H1 (cell line): Measurements from ENCODE around the gene RPS6KB2. TPM values are rescaled to one million over a fixed set of nuclear protein-coding genes. Genes with fewer than 3 reads are reported as not detected.

Experiments used
- CTCF ChIA-PET: fragments of 300-600 bp; sonication (Branson Sonifier 250); formaldehyde crosslinking; loops from one replicate; lab custom pipeline; 2021; ENCODE audit not compliant: partially characterized antibody; lab: Charles Lee
- POLR2A ChIA-PET: fragments of 300-600 bp; sonication (Branson Sonifier 250); formaldehyde crosslinking; loops from one replicate; lab custom pipeline; 2021; ENCODE audit warnings: inconsistent platforms; ENCODE audit not compliant: partially characterized antibody; lab: Charles Lee
- DNase-seq, 2 experiments: peaks; one replicate each; pipeline versions ENCODE4 v3.0.0 to v3.0.0-alpha.2; 2010 to 2022; ENCODE audit warnings: low spot score in 2 of 2, low read depth in 1 of 2, mixed read lengths in 1 of 2
- FAIRE-seq: peaks from 2 replicates; lab custom pipeline; 2011; peaks lifted over from hg19 to GRCh38; lab: Jason Lieb, UNC
- H2AFZ ChIP-seq: 2 replicates; pipeline ENCODE4 v1.8.1; 2012; ENCODE audit warnings: low read length, inconsistent platforms
- H2AK5ac ChIP-seq: 2 replicates; pipeline ENCODE4 v1.6.1; 2013; ENCODE audit warnings: low read depth, low read length
- H2BK120ac ChIP-seq: replicated peaks from 2 replicates; pipeline ENCODE3; 2013; ENCODE audit warnings: low read depth, low read length, inconsistent platforms
- H2BK12ac ChIP-seq: 2 replicates; pipeline ENCODE4 v1.6.1; 2013; ENCODE audit warnings: low read depth, low read length
- H2BK15ac ChIP-seq: 2 replicates; pipeline ENCODE4 v1.6.1; 2013; ENCODE audit warnings: low read length
- H2BK20ac ChIP-seq: 2 replicates; pipeline ENCODE4 v1.6.1; 2013; ENCODE audit warnings: low read length
- H2BK5ac ChIP-seq: 2 replicates; pipeline ENCODE4 v1.6.1; 2013; ENCODE audit warnings: low read depth, low read length
- H3K14ac ChIP-seq: 2 replicates; pipeline ENCODE4 v1.6.1; 2013; ENCODE audit warnings: inconsistent platforms; ENCODE audit not compliant: insufficient read length
- H3K18ac ChIP-seq: 2 replicates; pipeline ENCODE4 v1.6.1; 2013; ENCODE audit warnings: low read length; ENCODE audit errors: extremely low read depth
- H3K23ac ChIP-seq: 2 replicates; pipeline ENCODE4 v1.6.1; 2013; ENCODE audit warnings: inconsistent platforms; ENCODE audit not compliant: insufficient read length
- H3K23me2 ChIP-seq: 2 replicates; pipeline ENCODE4 v1.6.1; 2013; ENCODE audit warnings: low read depth, low read length
- H3K27ac ChIP-seq: 2 replicates; pipeline ENCODE4 v1.6.1; 2011; ENCODE audit warnings: low read depth, low read length, inconsistent platforms
- H3K27me3 ChIP-seq, 4 experiments: replicated peaks in 1 of 4; 1 replicate in 1 of 4; 2 replicates in 3 of 4; pipeline versions ENCODE4 v1.6.1 to v1.8.1; 2011 to 2013; ENCODE audit warnings: low read length in 3 of 4, mild to moderate bottlenecking in 3 of 4, inconsistent platforms in 2 of 4, mixed read lengths in 2 of 4, moderate library complexity in 1 of 4; ENCODE audit not compliant: control insufficient read depth in 3 of 4, insufficient read depth in 3 of 4; ENCODE audit errors: extremely low read depth in 1 of 4
- H3K36me3 ChIP-seq, 4 experiments: 2 replicates each; pipeline versions ENCODE4 v1.6.1 to v1.8.1; 2011 to 2013; ENCODE audit warnings: mild to moderate bottlenecking in 4 of 4, low read length in 3 of 4, moderate library complexity in 2 of 4, control low read depth in 1 of 4, inconsistent platforms in 1 of 4; ENCODE audit not compliant: insufficient read depth in 4 of 4, control insufficient read depth in 2 of 4
- H3K4ac ChIP-seq: replicated peaks from 2 replicates; pipeline ENCODE3; 2013; ENCODE audit warnings: low read length, low read depth, mixed read lengths, inconsistent platforms; ENCODE audit not compliant: insufficient read length
- H3K4me1 ChIP-seq, 4 experiments: replicated peaks in 1 of 4; 1 replicate in 1 of 4; 2 replicates in 3 of 4; pipeline versions ENCODE4 v1.6.1 to v1.8.1; 2011 to 2013; ENCODE audit warnings: low read length in 3 of 4, inconsistent platforms in 2 of 4, mixed read lengths in 1 of 4; ENCODE audit not compliant: insufficient read depth in 4 of 4, control insufficient read depth in 3 of 4
- H3K4me2 ChIP-seq, 2 experiments: 2 replicates each; pipeline versions ENCODE4 v1.6.1 to v1.8.1; 2011 to 2013; ENCODE audit warnings: low read depth in 2 of 2, low read length in 2 of 2, control low read depth in 1 of 2, inconsistent platforms in 1 of 2, mild to moderate bottlenecking in 1 of 2; ENCODE audit not compliant: insufficient read depth in 1 of 2
- H3K4me3 ChIP-seq, 4 experiments: fragments of 200-600, 300-600 bp in 1 of 4; sonication (generic), shearing (Covaris generic), sonication (Bioruptor Twin) in 1 of 4; 2 replicates each; pipeline versions ENCODE4 v1.5.1 to v1.8.1; 2011 to 2016; ENCODE audit warnings: low read length in 4 of 4, low read depth in 3 of 4, control low read depth in 2 of 4, inconsistent platforms in 2 of 4, mild to moderate bottlenecking in 2 of 4, mixed read lengths in 1 of 4, moderate library complexity in 1 of 4; ENCODE audit not compliant: insufficient read depth in 2 of 4; ENCODE audit errors: extremely low read depth in 1 of 4
- H3K56ac ChIP-seq: replicated peaks from 2 replicates; pipeline ENCODE3; 2013; ENCODE audit warnings: low read depth, mild to moderate bottlenecking, mixed read lengths, low read length, inconsistent platforms; ENCODE audit not compliant: insufficient read length
- H3K79me1 ChIP-seq: 2 replicates; pipeline ENCODE4 v1.6.1; 2013; ENCODE audit warnings: low read depth, low read length, control low read depth
- H3K79me2 ChIP-seq, 2 experiments: 2 replicates each; pipeline versions ENCODE4 v1.6.1 to v1.8.1; 2012 to 2013; ENCODE audit warnings: low read length in 2 of 2, mild to moderate bottlenecking in 2 of 2, inconsistent platforms in 1 of 2; ENCODE audit not compliant: insufficient read depth in 2 of 2, control insufficient read depth in 1 of 2
- H3K9ac ChIP-seq, 4 experiments: replicated peaks in 1 of 4; 1 replicate in 1 of 4; 2 replicates in 3 of 4; pipeline versions ENCODE4 v1.6.1 to v1.8.1; 2011 to 2013; ENCODE audit warnings: low read depth in 3 of 4, low read length in 3 of 4, control low read depth in 2 of 4, mild to moderate bottlenecking in 2 of 4, moderate library complexity in 2 of 4, inconsistent platforms in 1 of 4; ENCODE audit errors: extremely low read depth in 1 of 4
- H3K9me3 ChIP-seq, 2 experiments: 2 replicates each; pipeline versions ENCODE4 v1.6.1 to v1.8.1; 2012 to 2013; ENCODE audit warnings: mild to moderate bottlenecking in 2 of 2, moderate library complexity in 2 of 2, control low read depth in 1 of 2, inconsistent platforms in 1 of 2, low read depth in 1 of 2, low read length in 1 of 2, mixed read lengths in 1 of 2; ENCODE audit not compliant: insufficient read depth in 2 of 2
- H4K20me1 ChIP-seq, 2 experiments: replicated peaks in 1 of 2; 2 replicates each; pipeline versions ENCODE3 to v1.8.1; 2011 to 2013; ENCODE audit warnings: inconsistent platforms in 2 of 2, low read length in 2 of 2, mild to moderate bottlenecking in 1 of 2; ENCODE audit not compliant: insufficient read depth in 2 of 2, control insufficient read depth in 1 of 2
- H4K5ac ChIP-seq: 2 replicates; pipeline ENCODE4 v1.6.1; 2013; ENCODE audit warnings: low read length, low read depth, mixed read lengths, inconsistent platforms; ENCODE audit not compliant: insufficient read length
- H4K8ac ChIP-seq: 2 replicates; pipeline ENCODE4 v1.8.0; 2013; ENCODE audit warnings: mild to moderate bottlenecking, moderate library complexity, low read length, inconsistent platforms; ENCODE audit not compliant: insufficient read depth; ENCODE audit errors: extremely low read depth
- H4K91ac ChIP-seq: replicated peaks from 2 replicates; pipeline ENCODE3; 2013; ENCODE audit warnings: low read length, mixed read lengths, inconsistent platforms; ENCODE audit not compliant: insufficient read length
- EP300 ChIP-seq, 2 experiments: IDR thresholded peaks; 1 replicate in 1 of 2; 2 replicates in 1 of 2; pipeline ENCODE4 v1.6.1; 2011 to 2012; ENCODE audit warnings: low read depth in 2 of 2, low read length in 2 of 2, mild to moderate bottlenecking in 2 of 2, borderline replicate concordance in 1 of 2, inconsistent platforms in 1 of 2, moderate library complexity in 1 of 2
- WGBS, 2 experiments: shearing (Covaris generic) in 1 of 2; methylation state at CpG; one replicate each; pipeline versions ENCODE4 v1.1.6 to v1.1.7; 2013 to 2015; ENCODE audit warnings: low lambda C conversion rate in 2 of 2, mixed read lengths in 2 of 2, inconsistent platforms in 1 of 2, low coverage in 1 of 2, missing lambda C conversion rate in 1 of 2; ENCODE audit not compliant: insufficient replicate concordance in 2 of 2, insufficient coverage in 1 of 2, insufficient read length in 1 of 2; ENCODE audit errors: extremely low coverage in 1 of 2, missing lambda C conversion rate in 1 of 2; 5-methylcytosine and 5-hydroxymethylcytosine counted together
- polyA plus RNA-seq, 7 experiments: library from polyadenylated mRNA; depleted of rRNA in 3 of 7; stranded (reverse) in 5 of 7; unstranded in 2 of 7; fragments of >200 nt in 5 of 7; fragments of 200-250 nt in 2 of 7; gene quantifications; 1 replicate in 5 of 7; 2 replicates in 1 of 7; 4 replicates in 1 of 7; pipeline versions ENCODE4 v1.2.1 to v1.2.3, GENCODE V29; 2011 to 2013; ENCODE audit warnings: missing spikeins in 2 of 7, mixed read lengths in 2 of 7
- total RNA-seq: library from RNA; stranded (reverse); fragmentation: NEBNext Ultra II Directional; extraction: Animal tissue kit (Norgen Biotek cat#: 25700); gene quantifications from 2 replicates; pipeline ENCODE4 v1.2.1, GENCODE V29; 2021

Gene RPS6KB2
- total and polyA plus RNA-seq, 2 of the 8 experiments (the other 6 are each of a cell fraction or from before 2014, with no cell fraction given) = 41.0 to 47.1 TPM

DNA sequence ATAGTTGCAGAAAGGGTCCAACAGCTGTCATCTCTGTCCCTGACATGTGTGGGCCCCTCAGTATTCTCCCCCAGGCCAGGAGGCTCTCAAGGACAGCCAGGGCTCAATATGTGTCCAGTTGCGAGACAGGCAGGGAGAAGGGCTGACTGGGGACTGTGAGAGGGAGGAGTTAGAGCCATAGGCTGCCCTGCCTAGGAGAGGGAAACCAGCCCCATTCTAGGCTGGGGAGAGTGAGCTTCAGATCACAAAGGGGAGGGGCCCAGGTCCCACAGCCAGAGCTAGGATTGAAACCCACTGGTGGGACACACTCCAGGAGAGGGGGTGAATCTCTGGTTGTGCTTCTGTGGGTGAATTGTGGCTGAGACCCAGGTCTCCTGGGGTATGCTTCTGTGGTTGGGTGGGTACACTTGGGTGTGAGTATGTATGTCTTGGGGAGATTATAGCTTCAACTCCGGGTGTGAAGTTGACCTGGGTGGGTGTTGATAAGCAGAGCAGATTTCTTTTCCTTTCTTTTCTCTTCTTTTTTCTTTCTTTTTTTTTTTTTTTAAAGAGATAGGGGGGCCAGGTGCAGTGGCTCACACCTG is 14.9 kb upstream of the RPS6KB2 start:
- FAIRE-seq (no peak), DNase-seq (no peak)
- no peaks in the 10 kb centered on the region for H3K79me1 ChIP-seq
- H2BK15ac ChIP-seq = no peak overlapping the region; the same call in 1 of the 2 replicates
- H3K23me2 ChIP-seq = 0 out of 2 replicates have a peak, but pooled peaks cover 3% of the 10 kb centered on the region
- no peak overlapping the region for H3K56ac ChIP-seq
- H3K9ac ChIP-seq = no peak overlapping the region; a peak in 1 of 7 replicates
- H4K20me1 ChIP-seq = no peaks in the 10 kb centered on the region
- H3K36me3 ChIP-seq = no peaks in the 10 kb centered on the region
- 0 out of 2 replicates have a peak overlapping the region, but pooled peaks have one; percentile 27 for H2BK12ac ChIP-seq
- no peak overlapping the region for H2BK5ac ChIP-seq
- H3K4me1 ChIP-seq = peaks cover 4 to 22% (median 15%) of the 10 kb centered on the region in 4 experiments
- H2BK120ac ChIP-seq = no peak overlapping the region
- ChIA-PET CTCF (interaction anchor here (1.0 to 2.5 kb wide), 8 partner anchors 8 to 63 kb away, joined by 3 to 7 read pairs (median 4); partner anchors contain the start of genes PPP1CA and RAD9A), POLR2A (interaction anchor here (0.8 to 3.1 kb wide), 7 partner anchors 10 to 170 kb away, joined by 3 to 11 read pairs (median 4); partner anchors contain the start of genes GSTP1, PPP1CA, PTPRCAP and RAD9A)
- H3K23ac ChIP-seq = no peak overlapping the region
- H3K14ac ChIP-seq = no peak overlapping the region
- H2BK20ac ChIP-seq = no peak overlapping the region
- no peak overlapping the region for H4K5ac ChIP-seq
- H3K4me2 ChIP-seq = no peak overlapping the region
- no peak overlapping the region for H2AK5ac ChIP-seq
- TF ChIP-seq EP300 (IDR thresholded peaks at IDR 0.05; ENCODE audit: borderline replicate concordance in 1 of 2, low read depth in 2 of 2, low read length in 2 of 2) = no peak
- H3K18ac ChIP-seq = no peak overlapping the region
- 78% methylated on average over 2 of the region's 2 CpGs; no CpG with 5 or more reads in 1 of the 2 experiments for WGBS, 2 experiments
- H3K79me2 ChIP-seq = no peaks in the 10 kb centered on the region
- peaks cover 0 to 16% (median 5%) of the 10 kb centered on the region in 4 experiments; a peak in 4 of 7 replicates for H3K27me3 ChIP-seq
- H2AFZ ChIP-seq = no peak overlapping the region
- no peaks in the 10 kb centered on the region for H3K9me3 ChIP-seq
- H4K8ac ChIP-seq = peak overlapping the region; percentile 29; the same call in 1 of the 2 replicates
- H4K91ac ChIP-seq = no peak overlapping the region
- H3K4ac ChIP-seq = no peak overlapping the region
- no peak overlapping the region for H3K27ac ChIP-seq
- H3K4me3 ChIP-seq = no peak overlapping the region
